Renal pelvis (tissue), 4 donors: ENCODE results near the gene DDX39B. TPM values are rescaled to one million over a fixed set of nuclear protein-coding genes. Genes with fewer than 3 reads are reported as not detected.

Source experiments
- DNase-seq: peaks from one replicate; pipeline ENCODE4 v3.0.0-alpha.2; 2013
- polyA plus RNA-seq, 3 donors: library from polyadenylated mRNA; unstranded; fragments of 120-200 nt; gene quantifications; one replicate each; pipeline ENCODE4 v1.2.1, GENCODE V29; 2013; ENCODE audit not compliant: insufficient read length in 3 of 3

Gene DDX39B
- polyA plus RNA-seq, 3 donors = 563 to 680 (median 632) TPM

GRCh38 chr6:31578184-31579118 is 36.6 kb upstream of the DDX39B start:
- DNase-seq = no peak

- no peak for DNase-seq
Measured at GRCh38 chr6:31577579-31577966, 35.8 kb upstream of the DDX39B start.

GRCh38 chr6:31576897-31577578 is 35.2 kb upstream of the DDX39B start:
- no peak for DNase-seq

GRCh38 chr6:31575952-31576685 is 34.3 kb upstream of the DDX39B start:
- DNase-seq = no peak

- DNase-seq = no peak
Measured at GRCh38 chr6:31575335-31575901, 33.6 kb upstream of the DDX39B start, which contains the start of gene TNF. TSS of gene TNF (plus strand) at chr6:31575565. CDS start at chr6:31575742, 177 bp downstream.

- DNase-seq = no peak
Measured at GRCh38 chr6:31574106-31575061, 32.6 kb upstream of the DDX39B start.

GRCh38 chr6:31573239-31574105 is 31.7 kb upstream of the DDX39B start:
- no peak for DNase-seq

- no peak for DNase-seq
Measured at GRCh38 chr6:31572041-31572911, 30.5 kb upstream of the DDX39B start, which contains the start of gene LTA. TSS of gene LTA (plus strand) at chr6:31572289. CDS start at chr6:31572743, 454 bp downstream.

GRCh38 chr6:31569861-31570536 is 28.2 kb upstream of the DDX39B start:
- no peak for DNase-seq

GRCh38 chr6:31568537-31568961 is 26.7 kb upstream of the DDX39B start:
- DNase-seq = no peak

GRCh38 chr6:31567531-31568370 is 25.9 kb upstream of the DDX39B start:
- no peak for DNase-seq

GRCh38 chr6:31560697-31561058 is 18.9 kb upstream of the DDX39B start:
- DNase-seq = no peak

- no peak for DNase-seq
Measured at GRCh38 chr6:31559958-31560696, 18.3 kb upstream of the DDX39B start.

- no peak for DNase-seq
Measured at GRCh38 chr6:31559606-31559957, 17.8 kb upstream of the DDX39B start.

- no peak for DNase-seq
Measured at GRCh38 chr6:31558631-31559500, 17.1 kb upstream of the DDX39B start.

GRCh38 chr6:31558318-31558625 is 16.5 kb upstream of the DDX39B start:
- no peak for DNase-seq
